Measurements from ENCODE around the gene HADHA.

Gene HADHA

GRCh38 chr2:26190369-26190768, 54.1 kb downstream of the HADHA start:
- no peak overlapping the region for H3K4me3 ChIP-seq (replicated peaks; ENCODE audit: low read depth, low read length)

DNA sequence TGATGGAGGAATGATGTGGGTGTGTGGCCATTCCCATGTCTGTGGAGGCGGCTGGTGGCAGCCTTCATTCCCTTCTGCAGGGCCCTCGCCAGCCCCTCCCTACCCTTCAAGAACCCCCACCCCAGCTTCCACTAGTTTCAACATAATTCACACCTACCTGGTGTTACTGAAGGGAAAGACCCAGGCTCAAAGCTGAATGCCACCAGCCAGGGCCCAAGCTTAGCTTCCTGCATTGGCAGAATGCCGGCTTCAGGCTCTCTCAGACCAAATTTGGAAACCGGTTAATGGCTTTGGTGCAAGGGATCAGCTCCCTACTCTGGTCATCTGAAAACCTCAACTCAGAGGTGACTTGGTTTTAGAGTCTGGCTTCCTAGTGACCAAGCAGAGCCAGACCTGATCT, 54.7 kb downstream of the HADHA start:
- DNase-seq (ENCODE audit: extremely low read depth, insufficient read length) = no peak
- Histone ChIP-seq H3K36me3 (ENCODE audit: control insufficient read depth, insufficient read depth, low read length) (peaks cover 20% of the 10 kb centered on the region), H3K4me3 (replicated peaks; ENCODE audit: low read depth, low read length) (no peak overlapping the region), H3K27me3 (replicated peaks; ENCODE audit: control insufficient read depth, insufficient read depth, low read length) (no peaks in the 10 kb centered on the region; the same call in none of the 2 replicates)
- TF ChIP-seq, protein P1, sequence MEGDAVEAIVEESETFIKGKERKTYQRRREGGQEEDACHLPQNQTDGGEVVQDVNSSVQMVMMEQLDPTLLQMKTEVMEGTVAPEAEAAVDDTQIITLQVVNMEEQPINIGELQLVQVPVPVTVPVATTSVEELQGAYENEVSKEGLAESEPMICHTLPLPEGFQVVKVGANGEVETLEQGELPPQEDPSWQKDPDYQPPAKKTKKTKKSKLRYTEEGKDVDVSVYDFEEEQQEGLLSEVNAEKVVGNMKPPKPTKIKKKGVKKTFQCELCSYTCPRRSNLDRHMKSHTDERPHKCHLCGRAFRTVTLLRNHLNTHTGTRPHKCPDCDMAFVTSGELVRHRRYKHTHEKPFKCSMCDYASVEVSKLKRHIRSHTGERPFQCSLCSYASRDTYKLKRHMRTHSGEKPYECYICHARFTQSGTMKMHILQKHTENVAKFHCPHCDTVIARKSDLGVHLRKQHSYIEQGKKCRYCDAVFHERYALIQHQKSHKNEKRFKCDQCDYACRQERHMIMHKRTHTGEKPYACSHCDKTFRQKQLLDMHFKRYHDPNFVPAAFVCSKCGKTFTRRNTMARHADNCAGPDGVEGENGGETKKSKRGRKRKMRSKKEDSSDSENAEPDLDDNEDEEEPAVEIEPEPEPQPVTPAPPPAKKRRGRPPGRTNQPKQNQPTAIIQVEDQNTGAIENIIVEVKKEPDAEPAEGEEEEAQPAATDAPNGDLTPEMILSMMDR (IDR thresholded peaks at IDR 0.05; ENCODE audit: insufficient read depth, low read length, poor library complexity, severe bottlenecking) = no peak

More at GRCh38 chr2:26190369-26190768, 54.1 kb downstream of the HADHA start:
- H3K36me3 ChIP-seq (ENCODE audit: control insufficient read depth, insufficient read depth, low read length) = peaks cover 20% of the 10 kb centered on the region
- DNase-seq (ENCODE audit: extremely low read depth, insufficient read length) = no peak
- no peaks in the 10 kb centered on the region; the same call in 1 of the 2 replicates for H3K27me3 ChIP-seq (replicated peaks; ENCODE audit: control insufficient read depth, insufficient read depth, low read length)
- TF ChIP-seq, protein P1 (IDR thresholded peaks at IDR 0.05; ENCODE audit: insufficient read depth, low read length, poor library complexity, severe bottlenecking) = no peak

- no peaks in the 10 kb centered on the region; the same call in none of the 2 replicates for H3K27me3 ChIP-seq (replicated peaks; ENCODE audit: control insufficient read depth, insufficient read depth, low read length)
- H3K36me3 ChIP-seq (ENCODE audit: control insufficient read depth, insufficient read depth, low read length) = peaks cover 18% of the 10 kb centered on the region
- H3K4me3 ChIP-seq (replicated peaks; ENCODE audit: low read depth, low read length) = no peak overlapping the region
- DNase-seq (ENCODE audit: extremely low read depth, insufficient read length) = no peak
- TF ChIP-seq, protein P1 (IDR thresholded peaks at IDR 0.05; ENCODE audit: insufficient read depth, low read length, poor library complexity, severe bottlenecking) = no peak
Measured at GRCh38 chr2:26189123-26189522, 55.3 kb downstream of the HADHA start.

DNA sequence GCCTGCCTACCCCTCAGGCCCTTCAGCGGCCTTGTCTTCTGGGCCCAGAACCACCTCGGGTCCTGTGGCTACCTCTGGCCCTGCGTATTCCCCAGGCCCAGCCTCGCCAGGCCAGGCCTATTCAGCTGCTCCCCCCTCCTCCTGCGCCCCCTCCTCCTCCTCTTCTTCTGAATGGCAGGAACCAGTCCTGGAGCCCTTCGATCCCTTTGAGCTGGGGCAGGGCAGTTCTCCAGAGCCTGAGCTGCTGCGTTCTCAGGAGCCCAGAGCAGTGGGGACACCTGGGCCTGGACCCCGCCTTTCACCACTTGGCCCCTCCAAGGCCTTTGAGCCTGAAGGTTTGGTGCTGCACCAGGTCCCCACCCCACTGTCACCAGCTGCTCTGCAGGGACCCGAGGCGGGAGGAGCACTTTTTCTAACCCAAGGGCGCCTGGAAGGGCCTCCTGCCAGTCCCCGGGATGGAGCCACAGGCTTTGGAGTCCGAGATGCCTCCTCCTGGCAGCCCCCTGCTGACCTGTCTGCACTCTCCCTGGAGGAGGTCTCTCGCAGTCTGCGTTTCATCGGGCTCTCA, 56.8 kb downstream of the HADHA start:
- Histone ChIP-seq H3K36me3 (ENCODE audit: control insufficient read depth, insufficient read depth, low read length) (peaks cover 10% of the 10 kb centered on the region), H3K4me3 (replicated peaks; ENCODE audit: low read depth, low read length) (no peak overlapping the region), H3K27me3 (replicated peaks; ENCODE audit: control insufficient read depth, insufficient read depth, low read length) (no peaks in the 10 kb centered on the region; the same call in none of the 2 replicates)
- TF ChIP-seq, protein P1 (IDR thresholded peaks at IDR 0.05; ENCODE audit: insufficient read depth, low read length, poor library complexity, severe bottlenecking) = no peak
- DNase-seq (ENCODE audit: extremely low read depth, insufficient read length) = no peak

GRCh38 chr2:26187114-26187513, 57.3 kb downstream of the HADHA start:
- no peak for DNase-seq (ENCODE audit: extremely low read depth, insufficient read length)
- Histone ChIP-seq H3K36me3 (ENCODE audit: control insufficient read depth, insufficient read depth, low read length) (peaks cover 10% of the 10 kb centered on the region), H3K4me3 (replicated peaks; ENCODE audit: low read depth, low read length) (no peak overlapping the region), H3K27me3 (replicated peaks; ENCODE audit: control insufficient read depth, insufficient read depth, low read length) (no peaks in the 10 kb centered on the region; the same call in none of the 2 replicates)
- TF ChIP-seq, protein P1 (IDR thresholded peaks at IDR 0.05; ENCODE audit: insufficient read depth, low read length, poor library complexity, severe bottlenecking) = no peak

All from GM06990 (cell line).